ENCODE data around the gene TPM4.

DNA sequence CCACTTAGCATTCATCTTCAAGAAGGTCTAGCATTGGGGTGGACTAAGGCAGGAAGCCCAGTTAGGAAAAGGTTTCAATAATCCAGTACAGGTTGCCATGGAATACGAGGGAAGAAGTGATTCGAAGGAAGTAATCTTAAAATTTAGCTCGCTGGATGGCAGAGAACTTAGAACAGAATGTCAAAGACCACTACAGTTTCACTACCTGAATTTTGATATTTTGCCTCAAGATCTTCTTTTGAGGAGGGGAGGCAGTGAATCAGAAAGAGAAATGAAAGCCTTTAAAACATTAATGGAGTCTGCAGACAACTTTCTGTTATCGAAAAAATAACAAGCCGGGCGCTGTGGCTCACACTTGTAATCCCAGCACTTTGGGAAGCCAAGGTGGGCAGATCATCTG, 28.4 kb downstream of the TPM4 start:
- TF ChIP-seq, protein P1, sequence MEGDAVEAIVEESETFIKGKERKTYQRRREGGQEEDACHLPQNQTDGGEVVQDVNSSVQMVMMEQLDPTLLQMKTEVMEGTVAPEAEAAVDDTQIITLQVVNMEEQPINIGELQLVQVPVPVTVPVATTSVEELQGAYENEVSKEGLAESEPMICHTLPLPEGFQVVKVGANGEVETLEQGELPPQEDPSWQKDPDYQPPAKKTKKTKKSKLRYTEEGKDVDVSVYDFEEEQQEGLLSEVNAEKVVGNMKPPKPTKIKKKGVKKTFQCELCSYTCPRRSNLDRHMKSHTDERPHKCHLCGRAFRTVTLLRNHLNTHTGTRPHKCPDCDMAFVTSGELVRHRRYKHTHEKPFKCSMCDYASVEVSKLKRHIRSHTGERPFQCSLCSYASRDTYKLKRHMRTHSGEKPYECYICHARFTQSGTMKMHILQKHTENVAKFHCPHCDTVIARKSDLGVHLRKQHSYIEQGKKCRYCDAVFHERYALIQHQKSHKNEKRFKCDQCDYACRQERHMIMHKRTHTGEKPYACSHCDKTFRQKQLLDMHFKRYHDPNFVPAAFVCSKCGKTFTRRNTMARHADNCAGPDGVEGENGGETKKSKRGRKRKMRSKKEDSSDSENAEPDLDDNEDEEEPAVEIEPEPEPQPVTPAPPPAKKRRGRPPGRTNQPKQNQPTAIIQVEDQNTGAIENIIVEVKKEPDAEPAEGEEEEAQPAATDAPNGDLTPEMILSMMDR (IDR thresholded peaks at IDR 0.05), result no peak
- no peak for TF ChIP-seq EZH2 (IDR thresholded peaks at IDR 0.05; ENCODE audit: borderline replicate concordance, insufficient read depth, low read depth, low read length, poor library complexity, severe bottlenecking)
